Amniotic stem cell (primary cell): ENCODE measurements around the gene INHBB.

ENCODE experiments used
- DNase-seq: peaks from one replicate; lab custom pipeline; 2025; lab: John Stamatoyannopoulos, UW

The INHBB gene

DNA sequence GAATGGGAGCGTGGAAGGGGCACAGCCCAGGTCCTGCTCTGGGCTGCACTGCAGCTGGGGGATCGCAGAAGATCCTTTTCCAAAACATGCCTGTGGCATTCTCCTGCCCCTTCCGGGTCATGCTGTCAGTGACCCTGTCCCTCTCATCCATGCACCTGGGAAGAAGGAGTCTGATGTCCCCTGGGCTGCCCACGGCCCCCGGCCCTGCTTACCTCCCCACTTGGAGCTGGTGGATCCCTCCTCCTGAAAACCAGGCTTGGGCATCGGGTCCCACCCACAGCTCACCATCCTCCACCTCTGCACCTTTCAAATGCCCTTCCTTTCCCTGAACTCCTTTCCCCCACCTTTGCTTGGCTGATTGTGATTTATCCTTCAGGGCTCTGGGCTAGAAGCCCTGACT is 11.8 kb downstream of the INHBB start:
- no peak for DNase-seq

DNA sequence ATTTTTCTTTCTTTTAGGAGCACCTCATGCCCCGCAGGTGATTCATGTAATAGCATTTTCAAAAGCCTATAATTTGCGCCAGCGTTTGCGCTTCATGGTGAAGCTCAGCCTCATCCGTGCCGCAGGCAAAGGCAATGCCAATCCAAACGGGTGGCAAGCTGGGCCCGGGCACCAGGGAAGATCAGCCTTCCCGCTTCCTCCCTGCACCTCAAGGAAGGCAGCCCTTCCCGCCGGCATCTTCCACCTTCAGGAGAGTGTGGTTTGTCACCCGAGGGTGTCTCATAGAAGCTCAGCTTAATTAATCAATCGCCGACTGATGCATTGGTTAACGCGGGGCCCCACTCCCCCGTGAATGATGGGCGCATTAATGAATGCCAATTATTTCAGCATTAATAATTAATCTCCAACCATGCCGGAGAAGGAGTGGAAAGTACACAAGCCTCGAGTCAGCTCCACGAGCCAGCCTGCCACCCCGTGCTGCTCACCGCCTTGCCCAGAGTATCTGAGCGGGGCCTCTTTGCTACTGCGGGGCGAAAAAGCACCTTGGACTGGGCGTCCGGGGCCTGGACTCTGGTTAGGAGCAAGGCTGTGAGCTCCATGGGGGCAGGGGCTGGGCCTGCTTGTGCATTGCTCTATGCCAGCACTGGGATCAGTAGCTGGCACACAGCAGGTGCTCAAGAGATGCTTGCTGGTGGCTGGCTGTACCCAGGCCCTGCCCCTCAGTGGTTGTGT is 13.0 kb downstream of the INHBB start:
- no peak for DNase-seq

DNA sequence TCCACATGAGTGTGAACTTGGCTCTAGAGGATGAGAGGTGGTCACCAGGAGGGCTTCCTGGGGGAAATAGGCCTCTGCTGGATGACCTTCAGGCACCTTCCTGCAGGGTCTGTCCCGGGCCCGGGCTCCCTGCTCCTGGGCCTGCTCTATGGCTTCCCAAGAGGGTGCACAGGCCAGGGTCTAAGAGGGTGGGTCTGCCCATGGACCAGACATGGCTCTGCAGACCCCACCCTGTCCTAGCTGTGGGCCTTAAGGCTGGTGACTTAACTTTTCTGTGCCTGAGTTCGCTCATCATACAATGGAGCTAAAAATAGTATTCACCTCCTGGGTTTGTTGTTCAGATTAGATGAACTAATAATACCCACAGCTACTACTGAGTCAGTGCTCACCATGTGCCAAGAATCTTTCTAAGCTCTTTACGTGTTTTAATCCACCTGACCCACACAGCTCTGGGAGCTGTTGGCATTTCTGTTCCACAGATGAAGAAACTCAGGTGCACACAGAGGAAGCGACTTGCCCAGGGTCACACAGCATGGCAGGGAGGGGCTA is 14.4 kb downstream of the INHBB start:
- no peak for DNase-seq

DNA sequence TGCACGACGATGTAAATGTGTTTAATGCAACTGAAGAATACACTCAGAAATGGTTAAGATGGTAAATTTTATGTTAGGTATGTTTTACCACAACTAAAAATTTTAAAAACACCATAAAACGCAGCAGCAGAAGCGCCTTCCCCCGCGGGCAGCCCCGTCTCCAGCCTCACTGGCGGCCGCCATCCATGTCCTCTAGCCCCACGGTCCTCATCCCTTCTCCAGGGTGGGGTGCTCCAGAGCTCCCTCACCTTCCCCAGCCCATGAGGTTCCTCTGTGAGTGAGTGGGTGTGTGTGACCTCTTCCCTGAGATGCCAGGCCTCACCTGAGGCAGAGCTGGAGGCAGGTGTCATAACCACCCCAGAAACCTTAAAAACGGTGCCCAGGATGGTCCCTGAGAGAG is 17.0 kb downstream of the INHBB start:
- DNase-seq: no peak

DNA sequence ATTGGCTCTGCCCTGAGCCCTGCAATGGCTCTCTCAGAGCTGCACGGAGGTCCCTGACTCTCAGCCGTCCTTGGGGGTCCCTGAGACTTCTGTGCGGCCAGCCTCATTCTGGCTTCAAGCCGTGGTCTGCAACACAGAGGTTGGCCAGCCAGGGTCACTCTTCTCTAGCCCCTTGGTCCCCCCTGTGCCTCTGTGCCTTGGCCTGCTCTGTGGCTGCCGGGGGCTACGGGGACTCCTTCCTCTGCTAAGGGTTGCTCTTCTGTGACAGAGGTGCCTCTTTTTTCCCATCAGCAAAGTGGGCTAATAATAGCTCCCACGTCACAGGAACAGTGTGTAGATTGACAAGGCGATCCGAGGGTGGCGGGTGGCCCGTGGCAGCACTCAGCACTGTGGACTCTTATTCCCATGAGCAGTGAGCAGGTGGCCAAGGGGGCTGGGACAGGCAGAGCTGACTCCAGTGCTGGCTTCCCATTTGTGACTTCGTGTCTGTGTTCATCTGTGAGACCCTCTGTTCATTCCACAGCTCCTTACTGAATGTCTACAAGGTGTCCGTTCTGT is 19.4 kb downstream of the INHBB start:
- DNase-seq: no peak

DNA sequence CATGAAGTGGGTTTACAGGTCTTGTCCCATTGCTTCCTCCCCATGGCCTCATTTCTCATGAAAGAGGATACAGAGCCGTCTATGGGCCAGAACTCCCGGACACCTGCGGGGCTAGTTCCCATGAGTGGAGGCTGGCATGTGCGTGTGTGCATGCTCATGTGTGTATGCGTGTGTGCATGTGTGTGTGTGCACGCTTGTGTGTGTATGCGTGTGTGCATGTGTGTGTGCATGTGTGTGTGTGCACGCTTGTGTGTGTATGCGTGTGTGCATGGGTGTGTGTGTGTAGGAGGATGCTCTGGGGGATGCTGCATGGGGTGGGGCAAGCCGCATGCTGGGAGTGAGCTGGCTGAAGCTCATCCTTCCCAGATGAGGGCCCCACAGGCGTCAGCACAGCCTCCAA is 20.8 kb downstream of the INHBB start:
- DNase-seq: no peak

DNA sequence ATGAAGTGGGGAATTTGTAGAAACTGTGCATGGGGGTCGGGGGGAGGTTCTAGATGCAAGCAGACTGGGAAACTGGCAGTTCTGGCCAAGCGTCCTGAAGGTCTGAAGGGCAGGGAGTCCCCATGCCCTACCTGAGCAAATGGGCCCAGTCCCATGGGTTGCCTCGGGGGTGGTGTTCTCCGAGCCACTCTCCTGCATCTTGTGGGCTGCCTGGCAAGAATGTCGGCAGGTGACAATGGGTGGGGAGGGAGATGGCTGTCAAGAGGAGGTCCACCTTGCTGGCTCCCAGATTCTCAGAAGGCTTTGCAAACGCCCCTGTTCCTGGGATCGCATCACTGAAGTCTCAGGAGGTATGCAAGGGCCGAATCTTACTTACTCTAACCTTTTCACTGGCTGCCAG is 21.3 kb downstream of the INHBB start:
- DNase-seq: no peak

DNA sequence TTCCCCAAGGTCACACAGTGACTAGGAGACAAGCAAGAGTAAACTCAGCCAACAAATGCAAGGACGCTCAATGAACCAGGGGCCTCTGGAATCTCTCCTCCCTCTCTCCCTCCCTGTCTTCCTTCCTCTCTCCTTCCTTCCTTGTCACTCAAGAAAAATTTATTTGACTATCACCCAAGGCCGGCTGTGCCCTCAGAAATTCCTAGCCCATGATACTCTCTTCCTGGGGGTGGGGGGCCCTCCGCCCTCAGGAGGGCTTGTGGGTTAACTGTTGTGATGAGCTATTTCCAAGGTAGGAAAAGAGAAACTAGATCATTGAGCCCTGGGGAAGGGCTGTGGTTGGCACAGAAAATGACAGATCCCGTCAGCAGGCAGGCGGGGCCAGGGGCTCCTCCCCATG is 21.7 kb downstream of the INHBB start:
- DNase-seq: no peak

DNA sequence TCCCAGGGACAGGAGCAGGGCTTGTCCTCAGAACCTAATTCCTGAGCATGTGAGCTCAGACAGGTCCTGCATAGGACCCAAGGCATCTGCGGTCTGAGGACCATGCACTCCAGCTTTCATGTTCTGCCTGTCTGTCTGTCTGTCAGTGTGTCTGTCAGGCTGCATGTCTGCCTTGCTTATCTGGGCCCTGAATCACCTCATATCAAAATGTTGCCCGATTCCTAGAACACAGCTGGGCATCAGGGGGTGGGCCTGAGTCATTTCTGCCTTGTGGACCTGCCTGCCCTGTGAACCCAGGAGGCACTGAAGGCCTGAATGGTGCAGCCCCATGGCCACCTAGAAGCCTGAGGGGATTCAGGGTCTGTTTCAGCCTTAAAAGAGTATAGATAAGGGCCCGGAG is 22.1 kb downstream of the INHBB start:
- DNase-seq: no peak

DNA sequence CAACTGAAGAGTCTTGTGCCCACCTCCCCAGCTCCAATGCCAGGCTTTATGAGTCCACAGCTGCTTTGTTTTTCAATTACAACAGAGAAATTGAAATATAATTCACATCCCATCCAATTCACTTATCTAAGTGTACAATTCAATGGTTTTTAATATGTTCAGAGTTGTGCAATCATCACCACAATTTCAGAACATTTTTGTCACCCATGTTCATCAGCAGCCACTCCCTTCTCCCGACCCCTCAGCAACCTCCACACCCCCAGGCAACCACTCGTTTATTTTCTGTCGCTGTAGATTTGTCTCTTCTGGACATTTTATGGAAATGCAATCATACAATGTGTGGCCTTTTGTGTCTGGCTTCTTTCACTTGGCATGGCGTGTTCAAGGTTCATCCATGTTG is 23.3 kb downstream of the INHBB start:
- DNase-seq: no peak

DNA sequence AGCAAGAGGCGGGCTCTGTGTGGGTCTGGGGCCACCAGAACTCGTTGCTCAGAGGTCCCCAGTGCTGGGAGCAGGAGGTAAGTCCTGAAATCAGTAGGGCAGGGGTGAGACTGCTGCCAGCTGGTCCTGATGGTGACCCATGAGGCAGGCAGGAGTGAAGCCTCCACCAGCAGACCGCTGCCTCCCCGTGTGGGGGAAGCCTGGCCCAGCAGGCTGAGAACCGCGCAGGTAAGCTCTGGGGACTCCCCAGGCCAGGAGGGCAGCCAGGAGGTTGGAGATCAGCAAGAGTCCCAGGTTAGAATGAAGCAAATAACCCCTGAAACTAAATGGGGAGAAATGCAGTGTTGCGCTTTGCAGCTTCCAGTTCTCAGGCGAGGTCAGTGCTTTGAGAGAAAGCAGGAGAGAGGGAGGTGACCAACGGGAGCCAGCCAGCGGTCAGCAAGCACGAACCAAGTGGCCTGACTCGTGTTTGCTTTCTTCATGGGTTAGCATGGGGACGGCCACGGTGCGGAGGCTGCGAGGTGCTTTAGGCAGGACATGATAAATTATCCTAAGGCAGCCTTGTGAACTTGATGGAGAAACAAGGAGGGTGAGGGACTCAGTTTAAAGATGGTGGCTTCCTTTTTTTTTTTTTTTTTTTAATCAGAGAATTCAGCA is 26.2 kb downstream of the INHBB start:
- no peak for DNase-seq

DNA sequence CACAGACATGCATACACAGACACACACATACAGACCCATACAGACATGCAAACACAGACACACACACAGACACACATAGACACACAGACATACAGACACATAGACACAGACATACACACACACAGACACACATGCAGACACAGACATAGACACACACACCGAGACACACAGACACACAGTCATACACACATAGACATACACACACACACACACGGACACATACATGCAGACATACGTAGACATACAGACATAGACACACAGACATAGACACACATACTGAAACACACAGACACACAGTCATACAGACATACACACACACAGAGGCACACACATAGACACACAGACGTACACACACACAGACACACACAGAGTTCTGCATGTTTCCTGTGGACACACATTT is 26.9 kb downstream of the INHBB start:
- DNase-seq: no peak

DNA sequence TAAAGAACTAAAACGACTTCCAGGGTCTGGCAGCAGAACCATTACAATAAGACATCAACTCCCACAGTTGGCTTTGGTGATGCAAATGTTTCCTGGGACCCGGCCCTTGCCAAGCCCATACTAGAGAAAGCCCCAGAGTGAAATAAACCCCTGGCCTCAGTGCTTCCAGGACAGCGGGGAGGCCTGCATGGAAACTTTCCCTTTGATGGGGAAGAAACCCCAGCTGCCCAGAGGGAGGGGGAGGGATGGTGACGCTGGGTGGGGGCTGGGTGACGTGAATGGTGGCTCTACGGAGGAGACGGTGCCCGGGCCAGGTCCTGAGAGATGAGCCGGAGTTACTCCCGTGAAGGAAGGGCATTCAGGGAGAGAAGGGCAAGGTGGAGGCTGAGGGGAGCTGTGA is 27.5 kb downstream of the INHBB start:
- no peak for DNase-seq

DNA sequence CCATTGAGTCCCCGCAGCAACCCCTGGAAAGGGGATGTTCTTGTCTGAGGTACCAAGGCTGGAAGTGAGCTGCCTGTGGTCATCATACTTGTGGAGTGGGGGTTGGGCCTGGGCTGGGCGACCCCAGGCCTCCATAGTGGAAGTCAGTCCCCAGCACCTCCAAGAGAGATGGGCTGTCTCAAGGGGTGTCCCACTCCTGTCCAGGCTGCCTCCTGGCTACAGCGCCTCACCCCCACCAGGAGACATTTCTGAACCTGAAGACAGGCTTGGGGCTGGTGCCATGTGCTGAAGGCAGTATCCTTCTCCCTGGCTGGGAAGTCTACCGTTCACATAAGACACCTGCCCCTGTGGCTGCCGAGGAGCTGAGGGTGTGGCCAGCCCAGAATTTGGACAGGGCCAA is 28.9 kb downstream of the INHBB start:
- DNase-seq: no peak

DNA sequence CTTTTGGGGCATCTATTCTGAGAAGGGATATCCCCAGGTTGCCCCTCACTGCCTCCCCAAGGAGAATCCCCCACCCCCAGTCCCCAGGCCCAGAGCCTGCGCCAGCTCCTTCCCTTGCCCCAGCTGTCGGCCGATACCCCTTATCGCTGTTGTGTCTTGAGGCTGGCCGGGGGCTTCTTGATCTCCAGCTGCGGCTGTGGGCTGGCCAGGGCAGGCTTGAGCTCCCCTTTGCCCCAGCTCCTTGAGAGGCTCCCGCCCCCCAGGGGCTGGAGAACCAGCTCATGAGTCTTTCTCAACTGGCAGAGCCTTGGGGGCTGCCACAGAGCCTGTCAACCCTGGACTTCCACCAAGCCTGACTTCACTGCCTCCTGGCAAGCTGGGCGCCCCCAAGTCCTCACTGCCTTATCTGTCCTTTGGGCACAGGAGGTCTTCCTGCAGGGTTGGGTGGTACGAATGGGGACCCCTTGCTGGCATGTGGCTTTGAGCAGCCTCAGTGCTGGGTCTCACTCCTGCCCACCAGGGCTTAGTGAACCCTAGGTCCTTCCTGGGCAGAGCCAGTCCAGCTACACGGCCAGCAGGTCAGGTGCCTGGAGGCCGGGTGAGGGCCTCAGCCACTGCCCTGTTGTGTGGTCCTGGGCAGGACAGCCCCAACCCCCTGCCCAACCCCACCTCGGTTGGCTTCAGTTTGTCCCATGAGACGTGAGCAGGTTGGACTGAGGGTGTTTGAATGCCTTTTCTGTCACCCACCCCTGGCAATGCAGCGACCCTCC is 29.5 kb downstream of the INHBB start:
- no peak for DNase-seq

DNA sequence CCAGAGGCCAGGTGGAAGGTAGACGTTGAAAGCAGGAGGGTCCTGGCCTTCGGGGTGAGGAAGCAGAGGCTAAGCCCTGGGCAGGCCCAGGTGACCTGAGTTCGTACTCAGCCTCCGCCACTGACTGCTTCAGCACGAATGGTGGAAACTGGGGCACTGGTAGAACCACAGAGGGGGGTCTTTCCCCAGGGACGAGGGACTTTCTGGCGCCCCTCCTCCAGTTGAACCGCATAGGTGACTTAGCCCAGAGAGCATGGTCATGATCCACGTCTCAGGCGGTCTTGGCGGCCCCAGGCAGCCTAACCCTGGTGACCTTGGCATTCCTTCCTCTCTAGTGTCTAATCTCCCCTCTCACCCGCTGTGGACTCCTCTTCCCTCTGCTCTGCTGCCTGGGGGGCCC is 30.2 kb downstream of the INHBB start:
- DNase-seq: no peak

DNA sequence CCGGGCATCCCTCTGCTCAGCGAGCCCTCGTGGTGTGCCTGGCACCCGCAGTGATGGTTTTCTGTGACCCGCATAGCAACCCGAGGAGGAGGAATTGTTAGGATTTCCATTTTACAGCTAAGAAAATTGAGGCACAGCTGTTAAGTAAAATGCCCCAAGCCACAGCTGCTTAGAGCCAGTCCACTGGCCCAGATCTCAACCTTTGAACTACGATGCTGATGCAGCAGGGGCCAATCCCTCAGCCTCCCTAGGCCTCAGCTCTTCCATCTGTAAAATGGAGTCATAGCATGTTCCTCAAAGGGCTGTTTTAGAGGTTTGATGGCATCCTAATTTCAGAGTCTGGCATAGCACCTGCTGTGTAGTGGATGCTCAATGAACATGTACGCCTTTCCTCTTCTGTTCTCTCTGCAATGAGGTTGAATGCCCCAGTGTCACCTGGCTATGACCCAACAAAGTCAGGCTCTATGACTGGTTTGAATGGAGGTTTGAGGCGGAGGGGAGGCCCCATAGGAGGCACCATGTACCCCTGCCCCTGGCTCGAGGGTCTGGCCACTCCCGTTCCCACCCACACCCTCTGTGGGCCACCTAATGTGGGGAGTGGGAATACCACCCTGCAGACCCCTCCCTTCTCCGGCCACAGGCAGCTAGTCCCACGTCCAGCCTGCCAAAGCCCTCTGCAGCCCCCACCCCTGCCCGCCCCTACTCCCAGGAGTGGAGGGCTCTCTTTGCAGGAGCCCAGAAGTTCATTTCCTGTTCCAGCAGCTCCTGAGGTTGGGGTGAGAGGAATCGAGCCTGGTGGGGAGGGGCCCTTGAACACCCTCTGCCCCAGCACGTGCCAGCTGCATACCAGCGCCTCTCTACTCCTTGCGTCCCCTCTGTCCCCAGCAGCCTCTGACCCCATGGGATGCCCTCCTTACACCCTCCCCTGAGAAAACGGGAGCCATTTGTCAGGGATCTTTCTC is 31.0 kb downstream of the INHBB start:
- DNase-seq: no peak

DNA sequence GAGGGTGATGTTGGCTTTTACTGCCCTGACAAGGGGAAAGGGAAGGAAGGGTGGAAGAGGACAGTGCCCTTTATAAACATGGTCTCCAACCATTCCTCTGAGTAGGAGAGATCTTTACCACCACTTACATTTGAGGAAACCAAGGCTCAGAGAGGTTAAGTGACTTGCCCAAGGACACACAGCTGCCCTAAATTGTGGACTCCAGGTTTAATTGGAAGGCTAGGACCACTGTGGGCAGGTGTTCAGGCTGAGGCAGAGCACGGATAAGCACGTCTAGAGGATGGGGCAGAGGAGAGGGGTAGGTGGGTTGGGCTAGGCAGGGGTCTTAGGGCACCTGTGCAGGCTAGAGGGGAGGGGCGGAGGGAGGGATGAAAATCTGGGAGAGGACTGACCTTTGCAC is 32.7 kb downstream of the INHBB start:
- no peak for DNase-seq

DNA sequence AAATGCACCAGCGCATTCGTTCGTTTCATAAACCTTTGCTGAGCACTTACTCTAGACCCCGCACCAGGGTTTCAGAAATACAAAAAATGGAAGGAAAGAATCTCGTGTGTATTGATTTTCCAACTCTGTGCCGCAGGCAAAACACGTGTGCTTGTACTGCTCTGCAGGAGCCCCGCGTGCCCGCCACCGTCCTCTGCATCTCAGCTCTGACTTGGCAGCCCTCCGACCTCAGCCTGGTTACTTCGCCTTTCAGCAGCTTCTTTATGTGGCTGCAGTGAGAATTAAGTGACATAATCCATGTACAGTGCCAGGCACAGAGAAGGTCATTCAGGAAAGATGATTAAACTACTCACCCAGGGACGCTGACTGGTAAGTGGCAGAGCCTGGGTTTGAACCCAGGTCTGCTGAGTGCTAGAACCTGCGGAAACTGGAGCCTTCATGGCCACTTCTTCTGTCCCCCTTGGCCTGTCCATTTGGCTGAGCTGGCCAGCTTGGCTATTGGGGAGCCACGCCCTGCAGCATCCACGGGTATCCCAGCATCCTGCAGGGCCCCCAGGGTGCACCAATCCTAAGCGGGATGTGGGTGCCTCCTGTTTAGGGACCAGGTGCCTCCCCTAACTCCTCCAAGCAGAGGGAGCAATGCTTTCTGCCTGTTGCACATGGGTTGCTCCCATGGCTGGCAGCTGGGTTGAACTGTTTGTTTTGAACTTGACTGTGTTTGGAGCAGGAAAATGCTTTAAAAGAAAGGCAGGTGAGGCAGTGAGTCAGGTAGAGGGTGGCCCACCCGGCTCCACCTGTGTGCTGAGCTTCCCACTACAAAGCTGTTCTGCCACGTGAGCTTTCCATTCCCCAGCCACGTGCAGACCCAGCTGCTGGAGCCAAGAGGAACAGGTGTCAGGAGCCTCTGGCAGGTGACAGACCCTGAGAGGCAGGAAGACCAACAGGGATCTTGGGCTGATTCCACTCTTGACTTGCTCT is 34.3 kb downstream of the INHBB start:
- DNase-seq: no peak

DNA sequence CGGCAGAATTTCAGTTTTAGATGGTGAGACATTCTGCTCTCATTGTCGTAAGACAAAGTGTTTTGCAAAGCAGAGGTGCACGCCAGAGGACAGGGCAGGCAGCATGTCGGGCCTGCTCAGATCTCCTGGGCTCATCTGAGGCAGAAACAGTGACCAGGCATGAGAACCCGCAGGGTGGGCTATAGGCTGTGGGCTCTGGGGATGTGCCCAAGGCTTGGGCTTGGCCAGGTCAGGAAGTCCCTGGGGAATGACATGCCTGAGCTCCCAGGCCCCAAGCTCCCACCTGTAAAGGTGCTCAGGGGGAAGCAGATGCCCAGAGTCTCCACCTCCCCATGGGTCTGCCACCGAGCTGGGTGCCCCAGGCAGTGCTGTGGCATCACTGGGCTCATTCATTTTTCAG is 35.3 kb downstream of the INHBB start:
- DNase-seq: no peak
